K562 (cell line): ENCODE measurements around the gene KLHDC7A. TPM values are rescaled to one million over a fixed set of nuclear protein-coding genes. Genes with fewer than 3 reads are reported as not detected.

Experiments
- CAMTA2 ChIP-seq: fragments of 250-450 bp; sonication (Bioruptor Pico); conservative IDR thresholded peaks from 2 replicates; pipeline ENCODE4 v1.5.1; 2022
- EP300 ChIP-seq: IDR thresholded peaks from 2 replicates; pipeline ENCODE4 v1.6.1; 2012; ENCODE audit warnings: low read length, improper control_type of control experiment
- HOXB6 ChIP-seq: fragments of 250-450 bp; sonication (Bioruptor Pico); IDR thresholded peaks from 2 replicates; pipeline ENCODE4 v1.5.1; 2022; ENCODE audit warnings: mild to moderate bottlenecking, borderline replicate concordance
- IRF2 ChIP-seq: sonication (generic); formaldehyde crosslinking; IDR thresholded peaks from 2 replicates; pipeline ENCODE4 v1.8.1; 2022; ENCODE audit warnings: mild to moderate bottlenecking, missing genetic modification reagents
- IRF9 ChIP-seq: fragments of 450-650 bp; IDR thresholded peaks from 2 replicates; pipeline ENCODE4 v1.6.1; 2016; ENCODE audit warnings: missing biosample characterization, missing genetic modification characterization
- L3MBTL2 ChIP-seq: fragments of 450-650 bp; IDR thresholded peaks from 2 replicates; pipeline ENCODE4 v1.6.1; 2016; ENCODE audit warnings: mild to moderate bottlenecking, moderate library complexity
- MYC ChIP-seq, 2 experiments: fragments of 250-450 bp in 1 of 2; sonication (Bioruptor Pico) in 1 of 2; IDR thresholded peaks; 2 replicates each; pipeline versions ENCODE4 v1.5.1 to v1.6.1; 2012 to 2021; ENCODE audit warnings: low read depth in 2 of 2, borderline replicate concordance in 1 of 2, improper control_type of control experiment in 1 of 2, low read length in 1 of 2, mild to moderate bottlenecking in 1 of 2, moderate library complexity in 1 of 2
- MYNN ChIP-seq, 2 experiments: sonication (generic); formaldehyde crosslinking in 1 of 2; IDR thresholded peaks; 2 replicates each; pipeline versions ENCODE4 v1.5.0 to v1.6.1; 2016 to 2020; ENCODE audit warnings: antibody characterized with exemption in 1 of 2, missing genetic modification reagents in 1 of 2
- NBN ChIP-seq: fragments of 450-650 bp; IDR thresholded peaks from 2 replicates; pipeline ENCODE4 v1.6.1; 2016; ENCODE audit warnings: low read depth, mild to moderate bottlenecking
- NELFE ChIP-seq: IDR thresholded peaks from 2 replicates; pipeline ENCODE4 v1.6.1; 2011; ENCODE audit warnings: mild to moderate bottlenecking; ENCODE audit not compliant: insufficient read depth, insufficient read length
- NR2C1 ChIP-seq, 2 experiments: fragments of 450-650 bp; IDR thresholded peaks; 2 replicates each; pipeline ENCODE4 v1.6.1; 2017; ENCODE audit warnings: mild to moderate bottlenecking in 2 of 2, antibody characterized with exemption in 1 of 2, inconsistent platforms in 1 of 2, missing compliant biosample characterization in 1 of 2, missing genetic modification characterization in 1 of 2
- POLR3G ChIP-seq: IDR thresholded peaks from 2 replicates; pipeline ENCODE4 v1.6.1; 2011; ENCODE audit not compliant: insufficient read length, insufficient replicate concordance; ENCODE audit errors: extremely low read depth
- RAD21 ChIP-seq, 2 experiments: fragments of 250-450 bp in 1 of 2; fragments of 450-650 bp in 1 of 2; sonication (Bioruptor Pico) in 1 of 2; formaldehyde crosslinking in 1 of 2; IDR thresholded peaks in 1 of 2; conservative IDR thresholded peaks in 1 of 2; 2 replicates each; pipeline versions ENCODE4 v1.4.0 to v1.8.0; 2020 to 2022; ENCODE audit warnings: mild to moderate bottlenecking in 2 of 2, moderate library complexity in 1 of 2
- SMC3 ChIP-seq: conservative IDR thresholded peaks from 2 replicates; pipeline ENCODE4 v1.6.1; 2011; ENCODE audit warnings: low read depth, low read length, improper control_type of control experiment; ENCODE audit not compliant: insufficient read depth
- TEAD2 ChIP-seq: fragments of 450-650 bp; IDR thresholded peaks from 2 replicates; pipeline ENCODE4 v1.6.1; 2016; ENCODE audit warnings: missing genetic modification characterization, control low read depth, missing compliant biosample characterization
- THRAP3 ChIP-seq: fragments of 450-650 bp; IDR thresholded peaks from 2 replicates; pipeline ENCODE4 v1.6.1; 2016; ENCODE audit warnings: mild to moderate bottlenecking, inconsistent platforms, borderline replicate concordance
- TRIM28 ChIP-seq: fragments of 450-650 bp; IDR thresholded peaks from 2 replicates; pipeline ENCODE4 v1.6.1; 2017
- ZC3H8 ChIP-seq: fragments of 450-650 bp; IDR thresholded peaks from 2 replicates; pipeline ENCODE4 v1.6.1; 2017
- ZNF253 ChIP-seq: fragments of 250-450 bp; sonication (Bioruptor Pico); conservative IDR thresholded peaks from 2 replicates; pipeline ENCODE4 v1.6.1; 2021; ENCODE audit warnings: mild to moderate bottlenecking
- ZNF449 ChIP-seq: fragments of 250-450 bp; sonication (Bioruptor Pico); IDR thresholded peaks from 2 replicates; pipeline ENCODE4 v1.8.0; 2022; ENCODE audit warnings: moderate library complexity, mild to moderate bottlenecking, inconsistent platforms
- ZNF778 ChIP-seq: fragments of 450-650 bp; formaldehyde crosslinking; IDR thresholded peaks from 2 replicates; pipeline ENCODE4 v1.4.0; 2020; ENCODE audit warnings: mild to moderate bottlenecking, moderate library complexity
- ZNF79 ChIP-seq: fragments of 250-450 bp; sonication (Bioruptor Pico); IDR thresholded peaks from 2 replicates; pipeline ENCODE4 v1.4.0; 2020; ENCODE audit warnings: low read depth, mild to moderate bottlenecking, moderate library complexity
- polyA plus RNA-seq, 8 experiments: library from polyadenylated mRNA; depleted of rRNA in 4 of 8; stranded (reverse) in 5 of 8; unstranded in 3 of 8; fragments of >200 nt; fragmentation: Nextera tagmentation in 2 of 8; fragmentation: Illumina TruSeq in 1 of 8; extraction: Ambion mirVana in 2 of 8; extraction: Trizol in 1 of 8; gene quantifications; 2 replicates each; pipeline versions ENCODE4 v1.2.1 to v1.2.3, GENCODE V29; 2011 to 2014; ENCODE audit warnings: inconsistent platforms in 1 of 8, missing spikeins in 1 of 8
- total RNA-seq, 7 experiments: library from RNA; depleted of rRNA in 6 of 7; stranded (reverse); fragments of >200 nt in 6 of 7; fragmentation: Illumina TruSeq in 2 of 7; extraction: Trizol in 2 of 7; gene quantifications; 2 replicates each; pipeline versions ENCODE4 v1.2.1 to v1.2.3, GENCODE V29; 2011 to 2021; ENCODE audit warnings: low replicate concordance in 1 of 7
- TF ChIP-seq, protein P1 (sequence below), 2 experiments: fragments of 250-450 bp in 1 of 2; fragments of 450-650 bp in 1 of 2; sonication (Bioruptor Pico) in 1 of 2; IDR thresholded peaks; 2 replicates each; pipeline versions ENCODE4 v1.6.1 to v1.8.0; 2016 to 2021; ENCODE audit warnings: mild to moderate bottlenecking in 2 of 2, moderate library complexity in 2 of 2, missing compliant biosample characterization in 1 of 2, missing genetic modification characterization in 1 of 2
- TF ChIP-seq, protein P2 (sequence below): IDR thresholded peaks from 2 replicates; pipeline ENCODE4 v1.6.1; 2011; ENCODE audit not compliant: insufficient read length; ENCODE audit errors: extremely low read depth

The KLHDC7A gene
- total and polyA plus RNA-seq, 9 of the 15 experiments (the other 6 are each of a cell fraction or from before 2014, with no cell fraction given): 0.01 to 0.02 (median 0.01) TPM; not detected in 6

- TF ChIP-seq, protein P1, sequence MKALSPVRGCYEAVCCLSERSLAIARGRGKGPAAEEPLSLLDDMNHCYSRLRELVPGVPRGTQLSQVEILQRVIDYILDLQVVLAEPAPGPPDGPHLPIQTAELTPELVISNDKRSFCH (CRISPR knock-in tag; IDR thresholded peaks at IDR 0.05): no peak
- TF ChIP-seq, protein P1 (tag; IDR thresholded peaks at IDR 0.05): peak; percentile 79
- no peak for TF ChIP-seq IRF9
- TF ChIP-seq THRAP3: no peak
- no peak for TF ChIP-seq POLR3G
- no peak for TF ChIP-seq ZNF253 (CRISPR knock-in tag)
- no peak for TF ChIP-seq NR2C1 (IDR thresholded peaks at IDR 0.05)
- no peak for TF ChIP-seq NR2C1 (tag; IDR thresholded peaks at IDR 0.05)
- TF ChIP-seq TEAD2 (tag): no peak
- no peak for TF ChIP-seq RAD21 (CRISPR knock-in tag; conservative IDR thresholded peaks at IDR 0.05 in 1 of 2, IDR thresholded peaks at IDR 0.05 in 1 of 2)
- TF ChIP-seq NELFE: no peak
- peak; percentile 95 for TF ChIP-seq ZNF449 (CRISPR knock-in tag)
- no peak for TF ChIP-seq SMC3
- TF ChIP-seq MYNN (IDR thresholded peaks at IDR 0.05): no peak
- TF ChIP-seq MYNN (CRISPR knock-in tag; IDR thresholded peaks at IDR 0.05): no peak
- TF ChIP-seq IRF2 (CRISPR knock-in tag): no peak
- no peak for TF ChIP-seq HOXB6 (CRISPR knock-in tag)
- TF ChIP-seq L3MBTL2: no peak
- no peak for TF ChIP-seq ZC3H8
- TF ChIP-seq MYC (IDR thresholded peaks at IDR 0.05; ENCODE audit: low read depth, low read length): no peak
- TF ChIP-seq MYC (CRISPR knock-in tag; IDR thresholded peaks at IDR 0.05; ENCODE audit: borderline replicate concordance, low read depth): no peak
- TF ChIP-seq NBN: no peak
- TF ChIP-seq ZNF79 (CRISPR knock-in tag): peak; percentile 95
- TF ChIP-seq, protein P2, sequence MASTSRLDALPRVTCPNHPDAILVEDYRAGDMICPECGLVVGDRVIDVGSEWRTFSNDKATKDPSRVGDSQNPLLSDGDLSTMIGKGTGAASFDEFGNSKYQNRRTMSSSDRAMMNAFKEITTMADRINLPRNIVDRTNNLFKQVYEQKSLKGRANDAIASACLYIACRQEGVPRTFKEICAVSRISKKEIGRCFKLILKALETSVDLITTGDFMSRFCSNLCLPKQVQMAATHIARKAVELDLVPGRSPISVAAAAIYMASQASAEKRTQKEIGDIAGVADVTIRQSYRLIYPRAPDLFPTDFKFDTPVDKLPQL: no peak
- no peak for TF ChIP-seq ZNF778 (CRISPR knock-in tag)
- TF ChIP-seq CAMTA2 (CRISPR knock-in tag): no peak; the same call in 1 of the 2 replicates
- TF ChIP-seq EP300: no peak; the same call in 1 of the 2 replicates
- no peak for TF ChIP-seq TRIM28
These were observed 36.9 kb upstream of the KLHDC7A start (continued) for GRCh38 chr1:18443587-18444520.
